SK-N-SH treated with all-trans-retinoic acid at 6 μM for 48 hours (cell line): ENCODE results near the gene PAK2.
"Not testable (repeated sequence)": the region's sequence is repeated elsewhere in the genome, so short reads cannot be mapped to it uniquely, and the experiment has no call there.

ENCODE experiments used
- ARNTL ChIP-seq: fragments of 450-650 bp; formaldehyde crosslinking; IDR thresholded peaks from 2 replicates; pipeline ENCODE4 v1.5.0; 2020; ENCODE audit warnings: low read depth, mild to moderate bottlenecking, moderate library complexity, borderline replicate concordance
- BACH2 ChIP-seq: fragments of 250-450 bp; sonication (Bioruptor Pico); IDR thresholded peaks from 2 replicates; pipeline ENCODE4 v1.9.0; 2021; ENCODE audit warnings: mild to moderate bottlenecking, borderline replicate concordance
- ESRRG ChIP-seq: fragments of 250-450 bp; sonication (Bioruptor Pico); IDR thresholded peaks from 2 replicates; pipeline ENCODE4 v1.6.1; 2021; ENCODE audit warnings: mild to moderate bottlenecking
- GLIS3 ChIP-seq: fragments of 250-450 bp; sonication (Bioruptor Pico); IDR thresholded peaks from 2 replicates; pipeline ENCODE4 v1.5.0; 2020; ENCODE audit warnings: mild to moderate bottlenecking, moderate library complexity
- ISL1 ChIP-seq: fragments of 250-450 bp; sonication (Bioruptor Pico); IDR thresholded peaks from 2 replicates; pipeline ENCODE4 v2.1.2; 2022; ENCODE audit warnings: mild to moderate bottlenecking, moderate library complexity
- OSR1 ChIP-seq: fragments of 250-450 bp; sonication (Bioruptor Pico); IDR thresholded peaks from 2 replicates; pipeline ENCODE4 v1.8.0; 2022; ENCODE audit warnings: moderate library complexity, mild to moderate bottlenecking, inconsistent platforms
- PATZ1 ChIP-seq: fragments of 250-450 bp; sonication (Bioruptor Pico); IDR thresholded peaks from 2 replicates; pipeline ENCODE4 v1.8.0; 2020; ENCODE audit warnings: mild to moderate bottlenecking, moderate library complexity, borderline replicate concordance
- PPARA ChIP-seq: fragments of 250-450 bp; sonication (Bioruptor Pico); IDR thresholded peaks from 2 replicates; pipeline ENCODE4 v1.5.0; 2020; ENCODE audit warnings: mild to moderate bottlenecking, borderline replicate concordance
- RARB ChIP-seq: fragments of 250-450 bp; sonication (Bioruptor Pico); IDR thresholded peaks from 2 replicates; pipeline ENCODE4 v1.8.0; 2021; ENCODE audit warnings: mild to moderate bottlenecking, moderate library complexity
- TCF4 ChIP-seq: fragments of 250-450 bp; sonication (Bioruptor Pico); IDR thresholded peaks from 2 replicates; pipeline ENCODE4 v1.8.0; 2021; ENCODE audit warnings: mild to moderate bottlenecking, moderate library complexity, borderline replicate concordance
- TSHZ2 ChIP-seq: fragments of 250-450 bp; sonication (Bioruptor Pico); IDR thresholded peaks from 2 replicates; pipeline ENCODE4 v1.5.0; 2020; ENCODE audit warnings: mild to moderate bottlenecking, moderate library complexity
- ZC3H10 ChIP-seq: fragments of 250-450 bp; sonication (Bioruptor Pico); IDR thresholded peaks from 2 replicates; pipeline ENCODE4 v1.5.1; 2021; ENCODE audit warnings: mild to moderate bottlenecking, moderate library complexity
- ZFP30 ChIP-seq: fragments of 450-650 bp; formaldehyde crosslinking; IDR thresholded peaks from 2 replicates; pipeline ENCODE4 v1.5.0; 2022; ENCODE audit warnings: mild to moderate bottlenecking, moderate library complexity

- not testable (repeated sequence) for TF ChIP-seq ARNTL; OSR1 (CRISPR knock-in tag); PATZ1; RARB (CRISPR knock-in tag); ISL1 (CRISPR knock-in tag); TSHZ2 (CRISPR knock-in tag); ZFP30 (CRISPR knock-in tag); ESRRG (CRISPR knock-in tag); GLIS3 (CRISPR knock-in tag); PPARA (CRISPR knock-in tag); TCF4 (CRISPR knock-in tag); BACH2 (CRISPR knock-in tag); ZC3H10 (CRISPR knock-in tag)
These were observed 22.5 kb upstream of the PAK2 start for GRCh38 chr3:196717162-196717561.
